ACHN (cell line): Measurements from ENCODE around the gene SUSD4.

Source experiments
- DNase-seq: peaks from one replicate; pipeline ENCODE4 v3.0.0-alpha.2; 2015
- in situ Hi-C: cut with HindIII; loops from 2 replicates; pipeline ENCODE4 v1.10.0; 2017; ENCODE audit warnings: low sequenced_read_pairs, low pct_ligation_motif_present, low pct_unique_long_range_greater_than_20kb

SUSD4 gene

DNA sequence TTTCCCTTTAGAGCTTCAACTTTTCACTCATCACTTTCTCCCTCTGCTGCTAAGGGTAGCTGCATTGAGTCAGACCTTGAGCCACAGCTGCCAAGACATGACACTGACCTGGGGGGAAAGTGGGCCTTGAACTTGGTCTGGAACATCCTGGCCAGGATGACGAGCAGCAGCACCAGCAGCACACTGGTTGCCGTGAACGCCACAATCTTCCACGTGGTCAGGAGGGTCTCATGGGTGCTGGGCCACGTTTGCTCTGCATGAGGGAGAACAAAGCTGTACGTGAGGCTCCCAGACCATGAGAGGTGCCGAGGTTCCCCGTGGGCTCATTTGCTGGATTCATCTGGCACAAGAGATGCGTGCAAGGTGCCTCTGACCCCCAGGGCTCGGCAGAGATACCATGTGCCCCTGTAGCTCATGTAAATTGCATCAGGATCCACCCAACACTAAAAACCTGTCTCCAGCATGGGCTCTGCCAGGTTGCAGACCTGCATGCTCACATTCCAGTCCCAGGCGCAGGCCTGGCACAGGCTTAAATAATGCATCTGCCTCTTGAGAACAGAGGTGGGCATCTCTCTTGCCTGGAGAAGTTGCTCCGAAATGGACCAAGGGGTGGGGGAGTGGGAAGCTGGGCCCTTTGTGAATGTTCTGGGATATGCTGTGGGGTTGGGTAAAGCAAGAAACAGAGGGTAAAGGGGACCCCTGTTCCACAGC is 136.3 kb downstream of the SUSD4 start:
- no peak for DNase-seq
- in situ Hi-C loops, result no loop called here

- DNase-seq, result no peak
- in situ Hi-C loops, result no loop called here
Measured at GRCh38 chr1:223227031-223227430, 136.9 kb downstream of the SUSD4 start.

- in situ Hi-C loops, result no loop called here
Measured at GRCh38 chr1:223226271-223226670, 137.7 kb downstream of the SUSD4 start.

GRCh38 chr1:223225481-223225880 is 138.5 kb downstream of the SUSD4 start:
- no peak for DNase-seq
- in situ Hi-C loops, result no loop called here

More at GRCh38 chr1:223226271-223226670, 137.7 kb downstream of the SUSD4 start:
- no peak for DNase-seq

- in situ Hi-C loops, result no loop called here
- DNase-seq, result no peak
Measured at GRCh38 chr1:223225061-223225460, 138.9 kb downstream of the SUSD4 start.

- no peak for DNase-seq
Measured at GRCh38 chr1:223224465-223224864, 139.5 kb downstream of the SUSD4 start.

DNA sequence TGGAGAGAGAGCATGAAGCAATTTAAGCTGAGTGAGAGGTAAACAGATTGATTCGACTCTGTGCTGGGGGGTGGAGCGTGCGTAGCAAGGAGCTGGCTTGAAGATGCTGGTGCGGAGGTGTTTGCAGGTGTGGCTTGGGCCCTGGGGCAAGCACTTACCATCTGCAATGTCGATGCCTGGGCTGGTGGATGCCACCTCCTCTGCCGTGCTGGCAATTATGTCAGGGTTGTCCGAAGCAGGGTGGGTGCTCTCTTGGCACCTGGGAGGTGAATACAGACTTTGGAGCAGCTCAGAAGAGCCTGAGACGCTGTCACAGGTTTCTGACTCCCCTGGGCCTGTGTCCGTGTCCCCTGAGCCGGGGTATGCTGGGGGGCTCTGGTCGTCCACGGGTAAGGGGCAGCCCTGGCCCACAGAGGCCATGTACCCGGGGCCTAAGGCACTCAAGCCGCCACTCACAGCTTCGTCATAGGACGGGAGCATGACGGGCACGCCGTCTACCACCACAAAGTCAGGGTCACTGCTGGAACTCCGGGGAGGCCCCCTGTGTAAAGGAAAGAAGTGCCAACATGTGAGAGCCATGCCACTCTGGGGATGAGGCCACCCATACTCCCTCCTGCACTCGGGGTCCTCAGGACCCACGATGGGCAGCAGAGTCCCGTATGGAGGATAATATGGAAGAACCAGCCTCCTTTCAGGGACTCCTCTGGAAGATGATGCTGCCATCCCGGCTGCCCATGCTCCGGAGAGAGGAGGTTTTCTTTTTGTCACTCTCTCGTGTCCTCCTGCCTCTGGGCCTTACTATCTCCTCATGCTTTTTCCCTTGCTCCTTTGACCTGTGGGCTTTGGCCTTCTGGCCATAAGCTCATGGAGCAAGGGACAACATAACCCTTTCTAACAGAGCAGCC is 140.6 kb downstream of the SUSD4 start:
- no peak for DNase-seq
- in situ Hi-C loops, result no loop called here

More at GRCh38 chr1:223224465-223224864, 139.5 kb downstream of the SUSD4 start:
- in situ Hi-C loops, result no loop called here

- DNase-seq, result no peak
- in situ Hi-C loops, result no loop called here
Measured at GRCh38 chr1:223222377-223222776, 141.6 kb downstream of the SUSD4 start.

- no peak for DNase-seq
- in situ Hi-C loops, result no loop called here
Measured at GRCh38 chr1:223221686-223222085, 142.3 kb downstream of the SUSD4 start.

DNA sequence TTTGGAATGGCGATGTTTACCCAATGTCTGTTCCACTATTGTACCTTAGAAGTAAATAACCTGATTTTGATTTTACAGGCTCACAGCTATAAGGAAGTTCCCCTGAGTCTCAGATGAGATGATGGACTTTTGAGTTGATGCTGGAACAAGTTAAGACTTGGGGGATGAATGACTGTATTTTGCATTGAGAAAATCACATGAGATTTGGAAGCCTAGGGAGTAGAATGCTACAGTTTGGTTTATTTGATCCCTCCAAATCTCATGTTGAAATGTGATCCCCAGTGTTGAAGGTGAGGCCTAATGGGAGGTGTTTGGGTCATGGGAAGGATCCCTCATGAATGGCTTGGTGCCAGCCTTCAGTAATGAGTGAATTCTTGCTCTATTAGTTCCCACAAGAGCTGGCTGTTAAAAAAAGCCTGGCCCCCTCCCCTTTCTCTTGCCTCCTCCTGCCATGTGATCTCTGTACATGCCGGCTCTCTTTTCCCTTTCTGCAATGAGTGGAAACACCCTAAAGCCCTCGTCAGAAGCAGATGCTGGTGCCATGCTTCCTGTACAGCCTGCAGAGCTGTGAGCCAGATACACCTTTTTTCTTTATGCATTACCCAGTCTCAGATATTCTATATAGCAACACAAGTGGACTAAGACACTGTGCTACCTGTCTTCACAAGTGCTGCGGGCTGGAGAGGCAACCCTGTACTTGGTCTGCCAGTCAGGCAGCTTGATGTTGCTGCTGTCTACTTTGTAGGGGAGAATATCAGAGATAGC is 143.9 kb downstream of the SUSD4 start:
- DNase-seq, result no peak
- in situ Hi-C loops, result no loop called here

- in situ Hi-C loops, result no loop called here
- no peak for DNase-seq
Measured at GRCh38 chr1:223219318-223219635, 144.7 kb downstream of the SUSD4 start.

- in situ Hi-C loops, result no loop called here
- DNase-seq, result no peak
Measured at GRCh38 chr1:223217781-223218180, 146.2 kb downstream of the SUSD4 start.

DNA sequence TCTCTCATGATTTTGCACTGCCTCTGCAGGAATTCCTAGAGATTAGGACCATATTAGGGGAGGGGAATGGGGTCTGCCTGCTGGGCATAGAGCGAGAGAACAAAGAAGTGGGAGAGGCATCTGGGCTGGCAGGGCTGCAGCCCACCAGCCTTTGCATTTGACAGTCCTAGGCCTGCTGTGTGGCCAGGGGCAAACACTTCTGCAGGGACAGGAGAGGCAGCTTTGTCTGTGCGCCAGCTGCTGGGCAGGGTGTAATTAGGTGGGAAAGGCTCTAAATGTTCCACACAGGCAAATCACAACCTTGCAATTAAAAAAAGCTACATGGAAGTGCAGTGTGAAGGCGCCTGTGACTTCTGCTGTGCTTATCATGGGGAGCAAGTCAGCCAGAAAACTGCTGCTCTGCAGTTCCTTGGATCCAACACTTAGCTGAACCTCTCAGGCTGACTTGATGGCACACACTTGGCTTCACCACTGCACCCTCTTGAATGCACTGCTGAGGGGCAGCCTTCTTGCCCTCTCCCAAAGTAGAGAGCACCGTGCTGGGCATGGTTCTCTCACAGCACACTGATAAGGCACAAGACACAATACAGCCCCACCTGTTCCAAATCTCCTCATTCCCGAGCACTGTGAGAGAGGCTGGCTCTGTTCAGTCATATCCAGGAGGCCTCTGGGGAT is 147.3 kb downstream of the SUSD4 start:
- in situ Hi-C loops, result no loop called here
- DNase-seq, result no peak

DNA sequence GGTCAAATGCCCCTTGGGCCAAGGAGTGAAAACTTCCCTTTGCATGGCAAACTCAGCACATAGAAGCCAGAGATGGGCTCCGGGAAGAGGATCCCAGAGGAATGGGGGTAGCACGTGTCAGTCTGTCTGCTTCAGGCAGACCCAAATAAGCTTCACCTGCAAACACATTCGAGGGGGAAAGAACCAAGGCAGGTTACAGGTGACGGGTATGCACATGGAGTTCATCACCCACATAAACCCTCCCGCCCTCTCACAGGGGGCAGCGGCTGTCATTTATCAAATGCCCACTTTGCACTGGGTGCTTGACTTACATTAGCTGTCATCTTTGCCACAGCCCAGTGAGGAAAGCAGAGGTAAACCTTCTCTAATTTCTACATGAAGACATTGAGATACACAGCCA is 147.9 kb downstream of the SUSD4 start:
- no peak for DNase-seq
- in situ Hi-C loops, result no loop called here

DNA sequence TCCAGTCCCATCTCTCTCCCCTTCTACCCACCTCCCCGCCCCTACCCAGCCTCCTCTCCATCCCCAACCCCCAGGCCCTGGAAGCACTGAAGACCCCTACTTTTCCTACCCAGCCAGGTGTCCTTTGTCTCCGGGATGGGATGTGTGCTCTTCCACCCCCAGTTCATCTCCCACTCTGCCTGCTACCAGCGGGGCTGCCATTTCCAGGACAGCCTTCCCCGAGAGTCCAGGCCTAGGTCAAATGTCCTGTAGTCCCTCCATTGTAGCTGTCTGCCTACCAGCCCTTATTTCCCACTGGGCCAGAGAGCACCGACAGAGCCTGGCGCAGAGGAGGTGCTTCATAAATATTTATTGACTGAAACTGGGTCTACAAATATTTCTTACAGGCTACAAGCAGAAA is 148.9 kb downstream of the SUSD4 start:
- no peak for DNase-seq
- in situ Hi-C loops, result no loop called here

DNA sequence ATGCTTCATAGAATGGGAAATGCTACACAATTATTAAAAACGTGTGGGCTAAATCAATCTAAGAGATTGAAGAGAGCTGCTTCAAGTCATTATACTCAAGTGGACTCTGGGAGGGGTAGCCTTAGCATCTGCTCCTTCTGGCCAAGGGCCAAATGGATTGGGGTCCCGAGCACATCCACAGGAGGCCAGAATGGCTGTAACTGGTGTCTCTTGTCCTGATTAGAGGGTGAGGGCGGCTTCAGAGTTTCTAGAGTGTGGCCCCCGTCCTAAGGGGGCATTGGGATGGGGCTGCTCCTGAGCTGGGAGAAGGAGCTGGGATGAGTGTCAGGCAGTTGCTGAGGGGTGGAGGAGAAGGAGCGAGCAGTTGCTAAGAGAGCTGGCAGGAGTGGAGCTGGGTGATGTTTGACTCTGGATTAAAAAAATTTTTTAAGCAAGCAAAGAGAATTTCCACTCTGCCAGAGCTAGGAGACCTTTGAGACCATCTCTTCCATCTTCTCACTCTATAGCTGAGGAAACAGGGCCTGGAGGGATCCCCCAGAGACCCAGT is 149.6 kb downstream of the SUSD4 start:
- in situ Hi-C loops, result no loop called here
- no peak for DNase-seq

GRCh38 chr1:223212441-223212840 is 151.5 kb downstream of the SUSD4 start:
- in situ Hi-C loops, result no loop called here
- no peak for DNase-seq

DNA sequence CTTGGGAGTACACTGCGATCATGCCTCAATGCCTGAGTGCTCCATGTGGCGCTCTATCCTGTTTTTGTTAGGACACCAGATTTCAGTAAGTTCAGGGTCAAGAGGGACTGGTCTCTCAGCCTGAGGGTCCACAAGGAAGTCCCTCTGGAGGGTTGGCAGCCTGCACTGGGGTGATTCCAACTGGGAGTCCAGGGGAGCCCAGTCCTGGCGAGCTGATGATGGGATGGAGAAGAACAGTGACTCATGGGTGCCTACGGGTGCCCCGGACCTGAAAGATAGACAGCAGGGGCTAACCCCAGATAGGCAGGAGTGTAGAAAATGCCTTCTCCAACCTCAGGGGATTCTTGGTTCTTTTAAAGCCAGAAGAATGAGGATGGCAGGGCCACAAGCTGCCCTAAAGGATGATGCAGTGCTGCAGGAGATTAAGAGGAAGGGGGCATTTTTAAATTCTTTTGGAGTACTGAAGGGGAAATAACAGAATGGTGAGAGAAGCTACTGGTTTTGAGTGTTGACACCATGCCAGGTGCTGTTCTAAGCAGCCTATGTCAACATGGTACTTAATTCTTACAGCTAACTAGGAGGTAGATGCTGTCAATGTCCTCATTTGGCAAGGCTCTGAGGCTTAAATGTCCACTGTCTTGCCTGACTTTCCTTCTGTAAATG is 152.5 kb downstream of the SUSD4 start:
- in situ Hi-C loops, result no loop called here
- DNase-seq, result no peak
